Bone marrow (tissue), 2 donors: ENCODE results near the gene THOP1.

Experiments
- DNase-seq, 2 donors: peaks; one replicate each; lab custom pipeline; 2025; lab: John Stamatoyannopoulos, UW

Gene THOP1

DNA sequence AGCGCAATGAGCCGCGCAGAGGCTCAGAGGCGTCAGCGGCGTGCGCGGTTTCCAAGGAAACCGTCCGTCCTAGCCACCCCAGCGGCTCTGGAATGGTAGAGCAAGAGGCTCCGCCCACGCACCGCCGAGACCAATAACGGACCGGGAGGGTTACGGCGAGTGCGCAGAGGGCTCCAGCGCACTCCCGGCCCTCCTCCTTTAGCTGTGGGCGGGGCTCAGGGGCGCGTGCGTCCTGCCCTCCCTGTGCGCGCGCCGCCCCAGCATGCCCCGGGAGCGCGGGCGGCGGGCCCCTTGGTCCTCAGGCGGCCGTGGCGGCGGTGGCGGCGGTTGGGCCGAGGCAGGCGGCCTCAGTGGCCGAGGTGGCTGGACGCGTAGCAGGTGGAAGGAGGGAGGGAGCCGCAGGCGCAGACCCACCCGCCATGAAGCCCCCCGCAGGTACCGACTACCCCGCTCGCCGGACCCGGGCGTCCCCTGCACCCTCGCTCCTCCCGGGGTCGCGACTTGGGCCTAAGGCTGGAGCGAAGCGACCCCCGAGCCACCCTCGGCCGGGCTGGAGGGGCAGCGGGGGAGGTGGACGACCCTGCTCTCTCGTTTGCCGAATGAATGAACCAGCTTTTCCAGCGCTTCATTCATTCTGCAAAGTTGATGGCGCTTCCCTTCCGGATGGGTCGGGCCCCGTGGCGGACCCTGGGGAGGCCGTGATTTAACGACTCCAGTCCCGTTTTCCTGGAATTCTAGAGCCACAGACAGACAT lies at the start of gene THOP1:
THOP1 (plus strand) TSS at position 260 of the 754 bp plus-strand sequence; CDS start at position 420, 160 bp downstream.
- peak; percentile 90 to 96 for DNase-seq

DNA sequence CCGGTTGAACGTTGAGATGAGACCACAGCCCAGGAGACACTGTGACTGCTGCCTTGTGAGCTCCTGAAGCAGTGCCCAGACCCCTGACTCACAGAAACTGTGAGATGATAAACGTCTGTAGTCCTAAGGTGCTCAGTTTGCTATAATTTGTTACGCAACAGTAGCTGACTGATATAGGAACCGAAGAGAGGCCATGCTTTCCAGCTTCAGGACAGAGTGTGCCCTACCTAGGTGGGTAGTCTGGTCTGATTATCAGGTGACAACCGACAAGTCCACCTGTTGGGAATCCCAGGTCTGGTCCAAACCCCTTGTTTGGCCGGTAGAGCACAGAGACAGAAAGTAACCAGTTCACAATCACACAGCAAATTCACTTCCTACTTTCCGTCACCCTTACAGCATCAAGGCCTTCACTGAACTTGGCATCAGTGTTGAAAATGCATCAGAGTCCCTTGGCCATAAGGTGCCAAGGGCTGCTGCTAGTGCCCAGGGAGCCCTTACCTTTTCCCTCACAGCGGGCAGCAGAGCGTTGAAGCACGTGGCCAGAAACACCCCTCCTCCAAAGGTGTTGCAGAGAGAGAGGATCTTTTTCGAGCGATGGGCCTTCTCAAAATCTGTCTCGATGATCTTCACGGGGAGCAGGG lies 48.6 kb upstream of the THOP1 start:
- no peak for DNase-seq

DNA sequence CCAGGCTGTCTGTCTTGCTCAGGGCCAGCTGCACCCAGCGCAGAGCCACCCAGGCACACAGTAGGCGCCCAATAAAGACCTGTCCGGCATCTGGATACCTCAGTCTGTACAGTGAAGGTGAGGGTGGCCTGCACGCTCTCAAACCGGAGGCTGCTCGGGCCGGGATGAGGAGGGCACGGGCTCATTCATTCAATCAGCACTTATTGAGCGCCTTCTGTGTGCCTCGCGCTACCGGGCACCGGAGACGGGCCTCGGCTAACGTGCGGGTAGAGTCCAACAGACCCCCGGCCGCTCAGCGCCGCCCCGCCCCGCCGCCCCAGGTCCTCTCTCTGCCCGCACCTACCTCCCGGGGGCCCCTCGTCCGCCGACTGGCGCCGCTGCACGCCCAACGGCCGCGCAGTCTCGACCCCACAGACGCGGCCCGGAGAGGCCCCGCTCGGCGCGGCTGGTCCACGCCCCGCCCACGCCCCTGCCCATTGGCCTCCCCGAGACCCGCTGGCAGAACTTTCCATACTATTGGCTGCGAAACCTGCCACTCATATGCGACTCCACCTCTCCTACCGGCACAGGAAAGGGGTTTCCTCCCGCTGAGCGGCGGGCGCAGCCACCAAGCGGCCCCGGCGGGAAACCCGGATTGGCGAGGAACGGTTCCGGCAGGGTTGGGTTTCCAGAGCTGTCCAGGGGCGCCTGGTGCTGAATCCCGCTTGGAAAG lies 45.5 kb upstream of the THOP1 start, which contains the start of gene SLC39A3:
SLC39A3 (minus strand) TSS at position 416 of the 712 bp plus-strand sequence. CDS start 2,760 bp downstream, outside the sequence.
- DNase-seq, result peak; percentile 94 to 95

DNA sequence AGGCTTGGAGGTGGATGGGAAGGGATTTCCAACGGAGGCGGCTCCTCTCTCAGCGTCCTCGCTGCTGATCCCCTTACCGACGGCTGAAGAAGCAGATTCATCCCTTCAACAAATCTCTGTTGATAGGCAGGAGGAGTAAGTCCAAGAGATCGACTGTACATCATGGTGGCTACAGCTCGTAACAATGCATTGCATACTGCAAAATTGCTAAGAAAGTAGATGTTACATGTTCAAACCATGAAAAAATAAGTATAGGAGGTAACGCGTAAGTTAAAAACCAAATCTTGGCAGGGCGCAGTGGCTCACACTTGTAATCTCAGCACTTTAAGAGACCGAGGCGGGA lies 45.0 kb upstream of the THOP1 start:
- DNase-seq, result no peak

DNA sequence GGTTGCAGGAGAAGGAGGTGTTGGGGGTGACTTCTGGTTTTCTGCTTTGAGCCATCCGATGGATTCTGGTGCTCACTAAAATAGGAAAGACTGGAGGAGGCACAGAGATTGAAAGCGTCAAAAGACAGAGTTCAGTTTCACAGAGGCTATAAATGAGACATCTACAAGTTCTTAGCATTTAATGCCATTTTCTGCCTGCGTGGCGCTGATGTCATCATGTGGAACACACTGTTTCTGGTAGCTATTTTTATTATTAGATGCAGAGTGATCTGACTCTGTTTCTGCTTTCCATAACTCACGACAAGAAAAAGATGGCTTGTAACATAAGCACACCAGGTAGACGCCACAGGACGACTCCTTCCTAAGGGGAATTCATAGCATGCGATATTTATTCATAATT lies 42.2 kb upstream of the THOP1 start:
- no peak for DNase-seq

DNA sequence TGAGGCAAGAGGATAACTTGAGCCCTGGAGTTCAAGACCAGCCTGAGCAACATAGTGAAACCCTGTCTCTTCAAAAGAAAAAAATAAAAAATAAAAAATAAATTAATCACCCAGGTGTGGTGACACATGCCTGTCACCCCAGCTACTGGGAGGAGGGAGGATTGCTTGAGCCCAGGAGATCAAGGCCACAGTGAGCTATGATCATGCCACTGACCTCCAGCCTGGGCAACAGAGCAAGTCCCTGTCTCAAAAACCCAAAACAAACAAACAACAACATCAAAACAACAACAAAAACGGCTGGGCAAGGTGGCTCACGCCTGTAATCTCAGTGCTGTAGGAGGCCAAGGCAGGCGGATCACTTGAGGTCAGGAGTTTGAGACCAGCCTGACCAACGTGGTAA lies 41.2 kb upstream of the THOP1 start:
- no peak for DNase-seq

DNA sequence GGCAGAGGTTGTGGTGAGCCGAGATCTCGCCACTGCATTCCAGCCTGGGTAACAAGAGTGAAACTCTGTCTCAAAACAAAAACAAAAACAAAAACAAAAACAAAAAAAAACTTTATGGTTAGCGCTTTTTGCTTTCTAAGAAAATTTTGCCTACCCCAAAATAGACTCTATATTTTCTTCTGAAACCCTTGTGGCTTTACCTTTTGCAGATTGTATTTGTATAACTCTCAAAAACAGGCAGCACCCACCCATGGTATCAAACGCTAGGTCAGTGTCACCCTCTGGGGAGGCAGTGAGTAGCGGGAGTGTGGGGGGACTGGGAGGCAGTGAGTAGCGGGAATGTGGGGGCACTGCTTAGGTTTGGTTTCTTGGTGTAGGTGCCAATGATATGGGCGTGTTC lies 38.0 kb upstream of the THOP1 start:
- no peak for DNase-seq

DNA sequence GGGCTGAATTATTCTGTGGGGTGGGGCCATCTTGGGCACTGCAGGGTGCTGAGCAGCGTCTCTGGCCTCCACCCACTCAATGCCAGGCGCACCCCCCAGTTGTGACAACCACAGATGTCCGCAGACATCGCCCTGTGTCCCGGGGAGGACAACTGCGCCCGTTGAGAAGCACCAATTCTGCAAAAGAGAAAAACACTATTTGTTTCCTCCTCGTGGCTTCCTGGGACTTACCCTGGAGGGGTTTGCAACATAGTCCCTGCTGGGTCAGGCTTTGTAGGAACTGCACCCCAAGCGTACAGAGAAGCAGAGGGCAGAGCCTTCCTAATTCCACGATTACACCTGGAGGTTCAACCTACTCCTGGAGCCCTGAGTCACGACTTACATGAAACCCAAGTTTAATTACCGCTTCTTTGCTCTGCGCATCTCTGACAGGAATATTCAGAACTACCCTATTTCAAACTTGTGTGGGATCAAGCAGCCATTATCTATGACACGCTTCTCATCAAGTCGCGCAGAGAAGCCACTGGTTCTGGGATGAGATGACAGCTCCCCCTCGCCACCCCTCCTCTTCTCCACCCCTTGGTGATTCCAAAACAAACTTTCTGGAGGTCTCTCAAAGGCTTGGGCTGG lies 34.4 kb upstream of the THOP1 start:
- DNase-seq, result no peak

DNA sequence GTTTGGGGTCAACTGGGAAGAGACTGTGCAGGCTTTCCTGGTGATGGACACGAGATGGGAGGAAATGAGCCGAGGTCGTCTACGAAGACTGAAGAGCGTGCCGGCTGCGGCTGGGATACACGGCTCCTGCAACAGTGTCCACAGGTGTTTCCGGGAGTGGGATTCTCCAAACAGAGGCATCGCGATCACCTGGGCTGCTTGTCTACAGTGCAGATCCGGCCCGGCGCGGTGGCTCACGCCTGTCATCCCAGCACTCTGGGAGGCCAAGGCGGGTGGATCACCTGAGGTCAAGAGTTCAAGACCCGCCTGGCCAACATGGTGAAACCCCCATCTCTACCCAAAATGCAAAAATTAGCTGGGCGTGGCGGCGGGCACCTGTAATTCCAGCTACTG lies 33.9 kb upstream of the THOP1 start:
- DNase-seq, result no peak

DNA sequence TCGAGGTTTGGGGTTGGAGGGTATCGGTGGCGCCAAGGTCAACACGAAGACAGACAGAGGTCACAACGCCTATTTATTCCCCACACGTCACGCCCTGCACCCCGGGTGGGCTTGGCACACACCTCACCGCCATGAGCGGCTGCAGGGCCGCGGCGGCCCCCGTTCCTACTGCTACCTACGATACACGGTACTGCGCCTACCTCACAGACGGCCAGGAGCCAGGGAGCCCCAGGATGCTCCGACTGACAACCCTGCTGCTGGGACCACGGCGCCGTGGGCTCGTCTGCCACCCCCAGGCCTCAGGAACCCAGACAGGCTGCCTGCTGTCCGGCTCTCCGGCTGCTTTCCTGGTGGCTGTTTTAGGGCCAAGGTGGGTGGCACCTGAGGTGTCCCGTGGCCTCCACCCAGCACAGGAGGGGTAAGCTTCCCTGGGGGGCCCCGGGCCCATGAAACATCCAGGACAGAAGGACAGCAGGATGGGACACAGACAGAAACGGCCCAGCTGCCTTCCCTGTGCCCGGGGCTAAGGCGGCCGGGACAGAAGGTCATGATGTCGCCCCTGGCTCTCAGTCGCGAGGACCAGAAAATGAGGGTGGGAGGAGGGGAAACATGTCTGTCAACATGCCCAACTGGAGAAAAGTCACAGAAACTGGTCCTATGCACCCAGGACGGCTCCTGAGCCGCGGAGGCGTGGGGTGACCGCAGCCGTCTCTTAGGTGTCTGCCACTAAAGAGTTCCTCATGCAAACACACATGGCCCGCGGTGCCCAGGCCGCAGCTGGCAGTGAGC lies 30.4 kb upstream of the THOP1 start:
- DNase-seq, result no peak

DNA sequence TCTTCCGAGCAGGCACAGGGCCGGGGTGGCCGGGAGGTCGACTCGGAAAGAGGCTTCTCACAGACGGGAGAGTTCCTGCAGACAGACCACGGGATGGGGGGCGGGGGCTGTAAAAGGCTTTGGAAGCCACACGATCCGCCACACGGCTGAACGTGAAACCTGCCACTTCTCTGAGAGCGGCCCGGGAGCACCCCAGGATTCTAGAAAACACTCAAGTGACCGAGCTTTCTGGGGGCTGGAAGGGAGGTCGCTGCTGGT lies 29.9 kb upstream of the THOP1 start:
- DNase-seq, result no peak

DNA sequence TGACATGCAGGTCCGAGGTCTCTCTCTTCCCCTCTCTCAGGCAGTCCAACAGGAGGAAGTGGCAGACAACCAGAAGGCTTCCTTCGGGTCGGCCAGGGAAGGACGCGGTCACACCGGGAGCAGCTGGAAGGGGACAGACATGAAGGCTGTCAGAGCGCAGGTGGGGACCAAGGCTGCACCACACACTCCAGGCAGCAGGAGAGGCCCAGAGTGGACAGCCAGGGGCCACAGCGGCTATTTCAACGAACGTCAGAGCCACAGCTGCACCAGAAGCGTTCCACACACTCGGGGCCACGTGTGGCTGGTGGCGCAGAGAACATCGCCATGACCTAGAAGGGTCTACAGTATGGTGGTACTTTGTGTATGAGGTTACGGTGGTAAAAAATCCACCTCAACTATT lies 29.5 kb upstream of the THOP1 start:
- DNase-seq, result no peak

DNA sequence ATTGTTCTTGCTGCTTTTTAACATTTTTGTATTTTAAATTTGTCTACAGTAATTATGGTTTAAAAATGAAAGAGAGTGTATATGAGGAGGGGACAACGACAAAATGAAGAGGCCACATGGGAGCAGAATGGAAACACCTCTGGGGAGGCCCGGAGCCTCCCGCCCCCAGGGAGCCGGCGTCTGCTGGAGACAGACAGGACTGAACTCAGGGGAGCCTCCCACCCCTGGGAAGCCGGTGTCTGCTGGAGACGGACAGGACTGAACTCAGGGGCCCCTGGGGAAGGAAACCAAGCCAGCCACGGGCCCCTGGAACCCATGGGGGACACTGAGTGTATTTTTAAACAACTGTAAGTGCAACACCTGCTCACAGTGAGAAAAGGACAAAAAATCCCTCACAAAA lies 28.8 kb upstream of the THOP1 start:
- DNase-seq, result no peak

DNA sequence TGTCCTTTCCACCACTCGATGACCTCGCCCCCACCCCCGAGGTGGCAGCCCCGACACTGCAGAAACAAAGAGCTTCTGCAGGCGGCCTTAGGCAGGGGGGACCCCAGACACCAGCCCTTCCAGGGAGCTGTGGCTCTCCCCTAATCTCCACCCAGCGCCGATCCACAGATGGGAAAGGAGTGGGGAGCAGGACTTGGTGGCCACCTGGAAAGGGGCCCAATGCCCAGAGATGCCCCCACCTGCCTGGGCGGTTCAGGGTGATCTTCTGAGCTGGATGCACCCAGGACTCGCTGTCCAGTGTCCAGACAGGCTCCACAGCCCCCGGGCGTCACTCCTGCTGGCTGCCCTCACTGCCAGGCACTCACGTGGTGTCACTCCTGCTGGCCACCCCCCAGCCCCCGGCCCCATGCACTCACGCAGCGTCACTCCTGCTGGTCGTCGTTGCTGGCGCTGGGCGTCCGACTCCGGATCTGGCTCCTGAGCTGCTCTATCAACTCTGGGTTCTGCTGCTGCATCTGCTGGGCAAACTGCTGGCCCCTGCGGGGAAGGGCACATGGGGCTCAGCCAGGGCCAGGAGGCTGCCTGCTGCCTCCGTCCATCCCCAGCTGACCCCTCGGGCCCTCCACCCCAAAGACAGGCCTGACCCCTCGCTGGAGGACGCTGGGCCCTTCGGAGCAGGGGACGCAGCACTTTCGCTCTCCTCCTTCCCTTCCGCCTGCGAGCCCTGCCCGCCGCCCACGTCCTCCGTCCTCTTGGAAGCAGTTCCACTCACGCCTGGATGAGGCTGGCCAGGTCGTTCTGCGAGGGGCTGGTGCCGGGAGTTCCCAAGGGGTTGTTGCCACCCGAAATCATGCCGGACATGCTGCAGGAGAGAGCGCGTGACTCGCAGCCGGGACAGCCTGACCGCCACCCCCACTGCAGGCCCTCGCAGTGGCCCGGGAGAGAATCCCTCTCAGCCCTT lies 28.1 kb upstream of the THOP1 start:
- no peak for DNase-seq

DNA sequence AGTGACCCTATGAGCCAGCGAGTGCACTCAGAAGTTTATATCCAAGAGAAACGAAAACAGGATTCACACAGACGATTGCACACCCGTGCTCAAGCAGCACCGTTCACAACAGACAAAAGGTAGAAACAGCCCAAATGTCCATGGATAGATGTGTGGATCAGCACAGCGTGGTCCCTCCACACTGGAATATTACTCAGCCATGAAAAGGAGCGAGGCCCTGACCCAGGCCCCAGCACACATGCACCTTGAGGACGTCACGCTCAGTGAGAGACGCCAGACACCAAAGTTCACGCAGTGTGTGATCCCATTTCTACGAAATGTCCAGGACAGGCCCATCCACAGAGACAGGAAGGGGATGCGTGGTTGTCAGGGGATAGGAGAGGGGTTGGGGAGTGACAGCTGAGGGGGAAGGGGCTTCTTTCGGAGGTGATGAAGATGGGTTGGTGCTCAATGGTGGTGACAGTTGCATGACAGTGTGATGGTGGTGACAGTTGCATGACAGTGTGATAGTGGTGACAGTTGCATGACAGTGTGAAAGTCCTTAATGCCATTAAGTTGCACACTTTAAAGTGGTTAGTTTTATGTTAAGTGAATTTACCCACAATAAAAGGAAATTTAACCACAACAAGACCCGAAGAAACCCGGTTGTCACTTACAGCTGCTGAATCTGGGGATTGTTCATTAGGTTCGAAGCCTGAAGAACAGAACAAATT lies 26.5 kb upstream of the THOP1 start:
- no peak for DNase-seq

DNA sequence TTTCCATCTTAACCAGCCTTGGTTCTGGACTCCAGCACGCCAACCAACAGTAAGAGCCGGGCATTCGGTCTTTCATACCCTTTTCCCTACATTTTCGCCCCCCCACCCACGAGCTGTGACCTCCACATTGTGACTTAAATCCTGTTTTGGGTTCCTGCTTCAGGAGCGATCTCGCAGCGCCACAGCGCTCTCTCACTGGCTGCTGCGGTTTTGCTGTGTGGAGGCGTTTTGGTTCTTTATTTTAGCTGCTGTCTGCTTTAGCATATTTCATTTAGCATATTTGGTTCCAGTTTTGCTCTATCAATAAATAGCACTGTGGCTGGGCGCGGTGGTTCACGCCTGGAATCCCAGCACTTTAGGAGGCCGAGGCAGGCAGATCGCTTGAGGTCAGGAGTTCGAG lies 25.9 kb upstream of the THOP1 start:
- no peak for DNase-seq

DNA sequence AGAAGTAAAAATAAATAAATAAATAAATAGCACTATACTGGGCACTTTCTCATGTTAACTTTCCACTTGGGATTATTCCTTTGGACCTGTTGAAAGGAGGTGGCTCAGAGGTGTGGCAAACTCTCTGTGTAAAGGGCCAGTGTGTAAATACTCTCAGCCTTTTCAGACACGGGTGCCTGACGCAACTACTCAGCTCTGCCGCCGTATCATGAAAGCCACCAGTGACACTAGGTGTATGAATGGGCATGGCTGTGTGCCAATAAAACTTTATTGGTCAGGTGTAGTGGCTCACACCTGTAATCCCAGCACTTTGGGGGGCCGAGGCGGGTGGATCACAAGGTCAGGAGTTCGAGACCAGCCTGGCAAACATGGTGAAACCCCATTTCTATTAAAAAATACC lies 25.3 kb upstream of the THOP1 start:
- DNase-seq, result no peak

DNA sequence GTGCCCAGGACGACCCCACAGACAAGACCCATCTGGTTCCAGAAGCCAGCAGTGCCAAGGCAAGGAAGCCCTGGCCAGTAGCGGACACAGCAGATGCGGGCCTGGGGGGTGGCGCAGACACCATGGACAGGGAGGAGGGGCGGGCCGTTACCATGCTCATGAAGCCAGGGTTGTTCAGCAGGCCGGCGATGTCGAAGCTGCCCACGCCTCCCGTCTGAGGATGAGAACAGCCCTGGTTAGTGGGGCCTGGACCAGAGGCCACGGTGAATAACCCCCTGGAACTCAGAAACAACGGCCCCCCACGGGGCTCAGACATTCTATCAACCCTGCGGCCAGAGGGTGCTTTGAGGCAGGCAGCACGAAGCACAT lies 24.0 kb upstream of the THOP1 start:
- DNase-seq, result no peak

DNA sequence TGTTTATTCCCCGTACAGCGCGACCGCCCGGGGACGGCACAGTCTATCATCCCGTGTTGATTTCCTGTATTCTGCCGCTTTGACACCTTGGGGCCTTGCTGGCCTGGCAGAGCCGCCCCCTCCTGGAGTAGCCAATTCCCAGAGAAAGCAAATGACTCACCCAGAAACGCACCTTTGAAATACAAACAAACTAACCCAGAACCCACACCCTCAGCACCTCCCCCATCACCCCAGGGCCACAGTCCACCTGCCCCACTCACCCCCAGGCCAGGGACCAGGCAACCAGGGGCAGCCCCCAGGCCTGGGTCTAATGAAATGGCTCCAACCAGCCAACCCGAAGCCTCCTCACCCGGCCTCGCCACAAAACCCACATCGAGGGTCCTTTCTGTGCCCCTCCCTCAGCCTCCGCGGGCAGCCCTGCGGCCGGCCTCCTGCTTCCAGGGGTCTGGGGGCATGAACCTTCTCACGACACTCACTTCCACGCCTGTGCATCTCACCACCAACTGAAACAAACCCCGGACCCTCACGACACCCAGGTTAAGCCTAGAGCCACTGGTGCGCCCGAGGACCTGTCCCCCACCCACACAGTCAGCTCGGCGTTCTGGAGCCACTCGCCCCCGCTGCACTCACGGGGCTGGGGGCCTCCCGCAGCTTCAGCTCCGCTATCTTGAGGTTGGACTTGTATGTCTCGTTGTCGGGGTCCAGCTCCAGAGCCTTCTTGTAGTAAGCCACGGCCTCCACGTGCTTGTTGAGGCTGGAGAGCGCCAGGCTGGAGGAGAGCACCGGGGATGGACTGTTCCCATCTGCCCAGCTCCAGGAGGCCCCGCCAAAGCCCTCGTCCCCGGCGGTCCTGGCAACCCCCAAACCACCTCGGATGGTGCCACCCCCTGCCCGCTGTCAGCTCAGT lies 23.2 kb upstream of the THOP1 start:
- no peak for DNase-seq
